HuH-7 (cell line): Measurements from ENCODE around the gene NEUROG3.
"Not testable (repeated sequence)": the region's sequence is repeated elsewhere in the genome, so short reads cannot be mapped to it uniquely, and the experiment has no call there.

Experiments used
- DNase-seq: peaks from one replicate; pipeline ENCODE4 v3.0.0; 2011; ENCODE audit warnings: low spot score

Gene NEUROG3

DNA sequence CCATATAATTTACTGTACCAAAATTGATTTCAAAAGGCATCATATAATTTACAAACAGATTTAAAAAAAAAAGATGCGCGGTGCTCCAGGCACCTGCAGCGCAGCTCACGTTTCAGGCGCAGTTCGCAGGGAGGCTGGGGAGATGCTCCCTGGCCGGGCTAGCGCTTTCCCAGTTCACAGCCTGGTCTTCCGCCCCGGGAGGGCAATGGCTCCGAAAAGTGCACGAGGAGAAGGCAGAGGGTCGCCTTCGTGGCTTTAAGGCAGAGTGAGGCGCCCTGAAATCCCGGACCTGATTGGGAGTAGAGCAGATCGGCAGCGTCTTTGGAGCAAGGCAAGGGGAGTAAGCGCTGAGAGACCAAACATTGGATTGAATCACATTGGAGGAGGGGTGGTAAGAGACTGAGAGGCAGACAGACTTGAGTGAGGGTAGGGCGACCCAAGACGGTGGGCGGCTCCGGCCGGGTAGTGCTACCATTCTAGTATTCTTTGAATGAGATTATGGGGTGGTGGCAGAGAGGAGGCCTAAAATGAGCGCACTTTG is 1.5 kb downstream of the NEUROG3 start:
- DNase-seq = no peak

DNA sequence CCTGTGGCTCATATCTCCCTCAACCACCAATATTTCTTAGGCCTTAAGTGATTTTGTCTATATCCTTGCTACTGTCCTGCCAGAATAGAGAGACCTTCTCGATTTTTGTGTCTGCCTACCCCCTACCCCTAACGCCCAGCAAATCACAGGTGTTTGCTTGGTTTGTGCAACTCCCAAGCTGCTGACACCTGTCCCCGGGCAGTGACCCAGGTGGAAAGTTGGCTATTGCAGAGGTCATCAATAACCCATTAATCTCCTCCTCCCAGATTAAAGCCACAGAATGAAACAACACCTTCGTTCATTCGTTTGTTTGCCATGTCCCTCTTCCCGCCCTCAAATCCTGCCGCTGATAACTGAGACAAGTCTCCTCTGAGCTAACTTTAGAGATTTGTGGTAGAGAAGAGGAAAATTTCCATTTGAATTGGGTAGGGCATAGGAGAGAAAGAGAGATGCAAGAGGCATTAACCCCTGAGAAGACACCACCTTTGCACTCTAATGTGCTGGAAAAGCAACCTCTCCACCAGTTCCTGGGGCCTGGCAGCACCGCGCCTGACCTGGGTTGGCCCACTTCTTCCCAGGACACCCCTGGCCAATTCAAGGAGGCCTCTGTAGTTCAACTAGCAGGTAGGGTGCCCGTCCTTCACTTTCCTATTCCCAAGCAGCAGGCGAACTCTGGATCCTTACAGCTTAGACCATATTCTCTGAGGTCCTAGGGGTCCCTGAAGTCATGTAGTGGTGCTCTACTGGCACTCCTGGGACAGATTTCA is 3.0 kb downstream of the NEUROG3 start:
- no peak for DNase-seq

DNA sequence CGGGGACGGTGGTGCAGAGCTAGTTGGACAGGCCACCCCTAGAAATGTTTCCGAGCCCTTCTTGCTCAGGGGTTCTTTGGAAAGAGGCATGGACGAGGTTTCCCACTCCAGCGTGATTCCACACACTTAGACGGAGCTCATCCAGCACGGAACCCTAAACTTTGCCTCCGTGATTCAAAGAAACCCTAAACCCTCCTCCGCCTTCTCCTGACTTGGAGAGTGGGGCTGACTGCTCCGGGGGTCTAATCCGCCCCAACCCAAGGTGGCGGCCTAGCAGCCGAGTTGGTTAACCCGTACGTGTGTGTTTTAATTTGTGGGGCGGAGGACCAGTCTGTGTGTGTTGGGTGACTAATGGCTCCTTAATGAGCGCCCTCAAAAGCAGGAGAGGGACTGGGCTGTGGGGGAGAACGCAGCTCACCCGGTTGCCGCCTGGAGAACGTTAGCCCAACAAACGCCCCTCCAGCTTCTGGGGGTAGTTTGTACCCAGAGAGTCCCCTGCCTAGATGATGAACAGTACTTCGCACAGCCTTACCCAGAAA is 3.8 kb downstream of the NEUROG3 start:
- no peak for DNase-seq

DNA sequence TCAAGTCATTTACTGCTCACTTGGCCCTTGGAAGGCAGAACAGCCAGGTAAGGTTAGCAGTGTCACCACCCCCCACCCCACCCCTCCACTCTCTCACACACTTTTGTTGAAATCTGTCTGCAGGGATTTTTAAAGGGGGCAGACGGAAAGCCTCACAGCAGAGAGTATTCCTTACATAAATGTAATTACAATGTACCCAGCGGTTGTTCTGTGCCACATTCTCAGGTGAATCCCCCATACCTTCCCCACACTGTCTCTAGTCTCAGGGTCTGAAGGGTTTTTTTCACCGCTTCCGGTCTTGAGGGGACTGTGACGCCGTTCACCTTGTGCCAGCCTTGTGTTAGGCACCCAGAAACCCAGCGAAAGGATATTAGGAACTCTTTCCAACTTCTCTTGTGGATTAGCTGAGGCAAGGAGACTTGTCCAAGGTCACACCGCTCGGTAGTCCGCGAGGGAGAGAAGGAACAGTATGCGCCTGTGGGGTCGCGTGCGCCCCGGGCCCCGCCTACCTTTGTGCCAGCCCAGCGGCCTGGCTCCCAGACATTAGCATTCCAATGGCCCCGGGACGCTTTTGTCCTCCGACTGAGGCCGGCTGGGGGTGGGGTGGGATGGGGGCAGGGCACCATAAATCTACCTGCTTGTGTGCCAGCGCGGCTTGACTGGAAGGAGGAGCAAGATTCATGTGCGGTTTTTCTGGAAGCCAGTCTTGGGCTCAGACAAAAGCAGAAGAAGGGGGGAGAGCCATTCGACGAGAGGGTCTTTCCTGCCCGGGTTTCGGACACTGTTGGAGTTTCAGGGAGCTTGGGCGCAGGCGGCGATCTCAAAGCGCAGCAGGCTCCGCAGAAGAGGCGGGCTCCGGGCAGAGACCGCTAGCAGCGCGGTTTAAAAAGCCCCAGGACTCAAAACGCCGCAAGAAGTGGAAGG is 4.5 kb downstream of the NEUROG3 start:
- no peak for DNase-seq

DNA sequence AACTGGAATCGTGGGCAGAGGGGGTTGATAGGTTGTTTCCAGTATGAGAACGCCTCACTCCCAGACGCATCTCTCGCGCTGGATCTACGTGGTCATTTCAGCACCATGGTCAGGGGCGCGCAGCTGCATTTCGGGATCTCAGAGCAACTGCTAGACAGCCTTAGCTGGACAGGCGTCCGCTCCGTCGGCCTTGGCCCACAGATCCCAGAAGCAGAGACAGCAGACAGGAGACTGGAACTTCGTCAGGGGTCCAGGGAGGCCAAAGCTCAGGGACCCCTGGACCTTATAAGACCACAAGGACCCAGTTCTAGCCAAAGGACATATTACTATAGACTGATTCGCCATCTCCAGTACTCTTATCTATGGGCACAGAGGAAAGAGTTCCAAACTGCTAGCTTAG is 5.3 kb downstream of the NEUROG3 start:
- DNase-seq = peak; percentile 45

DNA sequence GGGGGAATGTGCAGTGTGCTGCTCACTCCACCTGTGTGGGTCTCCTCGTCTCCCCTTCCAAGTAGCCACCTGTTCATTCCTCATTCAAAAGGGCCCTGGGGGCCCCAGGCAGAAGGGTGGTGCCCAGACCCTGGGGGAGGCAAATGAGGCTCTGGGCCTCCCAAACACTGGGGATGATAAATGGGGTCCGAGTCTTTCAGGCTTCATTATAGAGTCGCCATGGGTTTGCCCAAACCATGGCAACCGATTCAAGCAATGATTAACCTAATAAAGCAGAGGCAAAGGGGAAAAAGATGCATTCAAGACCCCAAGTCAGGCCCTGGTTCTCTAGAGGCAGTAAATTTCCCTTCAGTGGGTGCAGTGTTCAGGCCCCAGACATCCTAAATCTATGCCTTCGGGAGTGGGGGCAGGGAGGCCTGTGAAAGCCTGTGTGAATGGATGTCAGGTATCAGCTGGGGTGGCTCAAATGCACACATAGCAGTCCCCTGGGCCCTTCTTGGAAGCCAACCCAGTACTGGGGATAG is 10.4 kb downstream of the NEUROG3 start:
- no peak for DNase-seq

DNA sequence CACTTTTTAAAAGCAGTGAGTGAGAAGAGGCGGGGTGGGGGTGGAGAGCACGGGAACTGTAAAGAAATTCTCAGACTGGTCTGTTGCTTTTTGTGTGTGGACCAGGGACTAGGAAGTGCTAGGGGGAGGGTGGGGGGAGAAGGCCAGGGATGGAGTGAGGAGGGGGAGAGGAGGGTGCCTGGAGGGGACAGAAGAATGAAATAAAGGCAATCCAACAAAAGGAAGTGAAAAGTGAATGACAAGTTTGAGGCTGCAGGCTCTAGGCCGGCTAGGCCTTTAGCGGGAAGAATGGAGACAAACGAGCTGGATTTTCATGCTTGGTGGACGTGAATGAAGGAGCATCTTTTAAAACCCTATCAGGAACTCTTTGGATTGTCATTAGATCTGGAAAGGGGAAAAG is 13.7 kb downstream of the NEUROG3 start:
- DNase-seq = no peak

DNA sequence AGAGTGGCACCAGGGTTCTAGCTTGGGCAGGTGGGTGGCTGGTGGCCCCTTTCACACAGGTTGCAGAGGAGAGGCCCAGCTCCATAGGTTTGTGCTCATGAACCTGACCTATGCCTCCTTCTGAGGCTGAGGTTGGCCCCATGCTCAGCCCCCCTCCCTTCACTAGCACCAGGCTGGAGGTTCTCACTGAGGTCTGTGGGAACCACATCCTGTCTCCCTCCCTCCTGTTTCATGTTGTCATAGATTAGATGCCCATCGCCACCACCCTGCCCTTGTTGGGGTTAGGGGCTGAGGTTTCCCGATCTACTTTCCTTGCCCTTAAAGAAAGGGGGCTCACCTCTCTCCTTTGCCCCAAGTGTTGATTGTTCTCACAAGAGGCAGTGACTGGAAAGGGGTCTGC is 14.7 kb downstream of the NEUROG3 start:
- DNase-seq = no peak

DNA sequence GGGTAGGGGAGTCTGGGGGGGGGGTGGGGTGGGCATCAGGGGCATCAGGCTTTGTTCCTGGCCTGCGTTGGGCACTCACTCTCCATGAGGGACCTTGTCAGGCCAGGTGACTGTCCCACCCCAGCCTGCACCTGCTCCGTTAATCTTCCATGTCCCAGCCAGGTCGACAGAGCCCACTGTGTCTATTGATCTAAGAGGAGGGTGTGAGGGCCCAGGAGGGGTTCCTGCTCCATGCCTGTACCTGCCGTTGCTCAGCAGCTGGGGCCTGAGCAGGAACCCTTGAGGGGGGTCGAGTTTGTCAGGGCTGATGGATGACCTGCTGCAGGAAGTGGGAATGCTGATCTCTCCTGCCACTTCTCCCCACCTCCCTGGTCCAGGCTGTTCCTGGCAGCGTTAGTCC is 18.6 kb downstream of the NEUROG3 start:
- DNase-seq = no peak

DNA sequence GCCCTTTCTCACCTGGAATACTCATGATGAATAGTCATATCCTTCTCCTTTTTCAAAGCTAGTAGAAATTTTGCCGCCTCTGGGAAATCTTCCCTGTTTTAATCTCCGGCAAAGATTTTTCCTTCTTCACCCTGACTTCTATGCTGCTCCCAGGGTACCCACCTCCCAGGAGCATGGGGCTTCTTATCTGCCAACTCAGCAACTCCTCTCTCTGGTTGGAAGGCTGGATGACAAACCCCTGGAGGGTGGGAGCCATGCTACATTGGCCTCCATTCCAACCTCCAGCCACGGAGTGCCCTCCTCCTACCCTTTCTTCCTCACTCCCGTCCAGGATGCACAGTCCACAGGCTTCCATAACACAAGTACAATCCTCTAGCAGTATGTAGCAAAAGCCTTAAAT is 19.9 kb downstream of the NEUROG3 start:
- no peak for DNase-seq

DNA sequence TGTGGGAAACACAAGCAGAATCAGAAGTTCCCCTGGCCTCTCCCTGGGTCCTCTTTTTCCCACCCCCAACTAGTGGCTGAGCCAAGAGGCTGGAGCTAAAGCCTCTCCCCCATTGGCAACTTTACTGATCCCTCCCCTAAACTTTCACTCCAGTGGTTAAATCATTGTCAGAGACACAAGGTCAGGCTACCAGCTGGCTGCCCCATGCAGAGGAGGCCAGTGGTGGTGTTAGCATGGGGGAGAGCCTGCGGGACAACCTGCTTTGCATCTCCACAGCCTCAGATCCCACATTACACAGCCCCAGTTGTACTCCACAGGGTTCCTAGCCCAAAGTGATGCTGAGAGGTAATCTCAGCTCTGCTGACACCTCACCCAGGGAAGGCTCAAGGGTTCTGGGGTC is 21.0 kb downstream of the NEUROG3 start:
- DNase-seq = no peak

DNA sequence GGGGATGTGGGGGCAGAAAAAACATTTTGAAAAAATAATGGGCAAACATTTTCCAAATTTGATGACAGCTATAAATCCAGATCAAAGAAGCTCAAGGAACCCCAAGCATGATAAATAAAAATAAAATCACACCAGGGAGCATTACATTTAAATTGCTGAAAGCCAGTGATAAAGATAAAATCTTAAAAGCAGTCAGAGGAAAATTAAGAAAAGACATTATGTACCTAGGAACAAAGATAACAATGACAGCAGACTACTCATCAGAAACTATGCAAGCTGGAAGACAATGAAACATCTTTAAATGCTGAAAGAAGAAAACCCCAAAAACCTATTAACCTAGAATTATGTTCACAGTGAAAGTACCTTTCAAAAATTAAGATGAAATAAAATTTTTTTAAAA is 23.3 kb downstream of the NEUROG3 start:
- DNase-seq = no peak

DNA sequence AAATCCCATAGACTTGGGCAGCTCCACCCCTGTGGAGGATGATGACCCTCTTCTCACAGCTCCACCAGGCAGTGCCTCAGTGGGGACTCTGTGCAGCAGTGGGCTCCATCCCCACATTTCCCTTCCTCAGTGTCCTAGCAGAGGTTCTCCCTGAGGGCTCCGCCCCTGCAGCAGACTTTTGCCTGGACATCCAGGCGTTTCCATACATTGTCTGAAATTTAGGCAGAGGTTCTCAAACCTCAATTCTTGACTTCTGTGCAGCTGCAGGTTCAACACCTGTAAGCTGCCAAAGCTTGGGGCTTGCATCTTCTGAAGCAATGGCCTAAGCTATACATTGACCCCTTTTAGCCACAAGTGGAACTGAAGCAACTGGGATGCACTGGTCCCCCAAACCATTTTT is 31.8 kb downstream of the NEUROG3 start:
- DNase-seq = no peak

DNA sequence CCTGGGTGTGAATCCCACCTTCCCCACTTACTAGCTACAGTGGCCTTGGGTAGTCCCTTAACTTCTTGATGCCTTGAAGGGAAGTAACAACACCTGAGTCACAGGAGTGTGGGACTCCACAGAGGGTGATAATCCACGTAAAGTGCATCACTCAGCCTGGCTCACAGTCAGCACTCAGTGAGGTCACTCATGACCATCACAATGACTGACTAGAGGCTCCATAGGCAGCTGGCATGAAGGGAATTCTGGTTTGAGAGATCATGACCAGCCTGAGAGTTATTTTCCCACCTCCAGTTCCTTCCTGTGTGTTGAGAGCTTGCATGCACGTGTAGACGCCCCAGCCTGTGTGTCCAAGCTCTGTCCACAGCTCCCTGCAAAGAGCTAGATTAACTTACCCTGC is 34.8 kb downstream of the NEUROG3 start:
- DNase-seq = no peak

DNA sequence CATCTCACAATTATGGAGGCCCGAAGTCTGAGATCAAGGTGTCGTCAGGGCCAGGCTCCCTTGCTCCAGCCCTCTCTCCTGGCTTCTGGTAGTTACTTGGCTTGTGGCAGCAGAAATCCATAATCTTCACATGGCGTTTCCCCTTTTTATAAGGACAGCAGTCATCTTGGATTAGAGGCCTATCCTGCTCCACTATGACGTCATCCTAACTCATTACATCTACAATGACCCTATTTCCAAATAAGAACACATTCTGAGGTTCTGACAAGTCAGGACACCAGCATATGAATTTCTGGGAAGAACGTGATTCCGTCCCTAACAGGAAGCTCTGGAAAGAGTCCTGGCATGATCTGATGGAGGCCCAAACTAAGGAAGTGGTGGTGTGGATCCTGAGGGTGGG is 35.8 kb downstream of the NEUROG3 start:
- no peak for DNase-seq

DNA sequence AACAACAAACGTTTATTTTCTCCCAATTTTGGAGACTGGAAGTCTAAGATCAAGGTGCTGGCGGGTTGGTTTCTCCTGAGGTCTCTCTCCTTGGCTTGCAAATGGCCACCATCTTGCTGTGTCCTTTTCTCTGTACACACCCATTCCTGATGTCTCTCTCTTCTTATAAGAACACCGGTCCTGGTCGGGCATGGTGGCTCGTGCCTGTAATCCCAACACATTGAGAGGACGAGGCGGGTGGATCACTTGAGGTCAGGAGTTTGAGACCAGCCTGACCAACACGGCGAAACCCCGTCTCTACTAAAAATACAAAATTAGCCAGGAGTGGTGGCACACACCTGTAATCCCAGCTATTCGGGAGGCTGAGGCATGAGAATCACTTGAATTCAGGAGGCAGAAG is 36.7 kb downstream of the NEUROG3 start:
- DNase-seq = not testable (repeated sequence)

DNA sequence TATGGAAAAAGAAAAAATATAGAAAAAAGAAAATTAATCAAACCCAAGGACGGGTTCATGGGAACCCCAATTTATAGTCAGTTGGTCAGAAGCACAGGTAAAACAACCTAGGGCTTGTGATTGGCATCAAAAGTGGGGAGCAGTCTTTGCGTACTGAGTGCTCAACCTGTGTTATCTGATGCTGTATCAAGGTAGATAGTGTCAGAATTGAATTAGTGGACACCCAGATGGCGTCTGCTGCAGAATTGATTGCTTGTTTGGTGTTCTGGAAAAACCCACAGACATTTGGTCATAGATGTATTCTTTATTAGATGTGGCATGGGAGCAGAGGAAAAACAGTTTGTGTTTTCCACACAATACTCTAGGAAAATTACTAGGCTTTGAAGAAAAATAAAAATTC is 39.6 kb downstream of the NEUROG3 start:
- no peak for DNase-seq

DNA sequence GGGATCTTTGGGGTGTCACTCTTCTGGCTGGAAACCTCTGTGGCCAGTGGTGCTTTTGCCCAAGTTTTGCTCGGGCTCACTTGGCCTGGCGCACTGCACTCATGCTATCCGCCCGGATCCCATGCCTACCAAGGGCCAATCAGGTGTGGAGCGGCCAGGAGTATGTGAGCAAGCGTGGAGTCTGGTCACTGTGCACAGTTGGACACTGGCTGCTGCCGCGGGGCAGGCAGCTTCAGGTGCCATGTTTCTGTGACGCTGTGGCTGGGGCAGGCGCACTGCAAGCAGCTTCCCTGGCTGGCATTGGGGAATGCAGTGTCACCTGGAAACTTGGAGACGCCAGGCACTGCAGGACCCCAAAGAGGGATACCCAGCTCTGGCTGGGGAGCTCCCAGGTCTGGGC is 45.3 kb downstream of the NEUROG3 start:
- DNase-seq = no peak
